Spleen (tissue), 7 donors: ENCODE measurements around the gene PYGO1.

Experiments
- CTCF ChIP-seq, 11 experiments: fragments of 200-600 bp in 7 of 11; fragments of 450-650 bp in 4 of 11; sonication (generic) in 4 of 11; IDR thresholded peaks in 8 of 11; conservative IDR thresholded peaks in 3 of 11; 1 replicate in 7 of 11; 2 replicates in 4 of 11; pipeline versions ENCODE4 v1.4.0 to v1.8.0; 2016 to 2021; ENCODE audit warnings: antibody characterized with exemption in 11 of 11, inconsistent platforms in 4 of 11, mild to moderate bottlenecking in 1 of 11
- POLR2A ChIP-seq, 3 donors: fragments of 450-650 bp; IDR thresholded peaks; one replicate each; pipeline ENCODE4 v1.5.1; 2017; ENCODE audit warnings: antibody characterized with exemption in 3 of 3, mild to moderate bottlenecking in 1 of 3
- donor health status: DM: no; HTN: no; CAD: no; lungs with moderate emphysema.
- donor health status: DM: no; HTN: no; CAD: no.
- donor health status: DM: no; HTN: no; CAD: no.

- TF ChIP-seq CTCF (IDR thresholded peaks at IDR 0.05 in 8 of 11, conservative IDR thresholded peaks at IDR 0.05 in 3 of 11) (no peak), POLR2A (IDR thresholded peaks at IDR 0.05) (no peak)
Observed at GRCh38 chr15:55599439-55599838, 11.3 kb upstream of the PYGO1 start.
